GM12892 (cell line): Measurements from ENCODE around the gene HIVEP3.

Experiments
- DNase-seq: peaks from one replicate; pipeline ENCODE4 v3.0.0; 2011; ENCODE audit not compliant: insufficient read length
- FAIRE-seq: peaks from 2 replicates; lab custom pipeline; 2011; peaks lifted over from hg19 to GRCh38; lab: Jason Lieb, UNC
- POLR2A ChIP-seq: IDR thresholded peaks from 2 replicates; pipeline ENCODE4 v1.6.1; 2011; ENCODE audit warnings: low read depth, low read length, control low read depth
- POLR2AphosphoS5 ChIP-seq: IDR thresholded peaks from 2 replicates; pipeline ENCODE4 v1.6.1; 2011; ENCODE audit warnings: low read depth, low read length, control low read depth
- TAF1 ChIP-seq: IDR thresholded peaks from 2 replicates; pipeline ENCODE4 v1.6.1; 2011; ENCODE audit warnings: low read depth, mild to moderate bottlenecking, control low read depth, low read length, borderline replicate concordance

Gene HIVEP3

GRCh38 chr1:41581216-41582003 is 337.3 kb downstream of the HIVEP3 start:
- DNase-seq (no peak), FAIRE-seq (no peak)
- TF ChIP-seq TAF1: no peak
- no peak for TF ChIP-seq POLR2AphosphoS5
- TF ChIP-seq POLR2A: no peak

DNA sequence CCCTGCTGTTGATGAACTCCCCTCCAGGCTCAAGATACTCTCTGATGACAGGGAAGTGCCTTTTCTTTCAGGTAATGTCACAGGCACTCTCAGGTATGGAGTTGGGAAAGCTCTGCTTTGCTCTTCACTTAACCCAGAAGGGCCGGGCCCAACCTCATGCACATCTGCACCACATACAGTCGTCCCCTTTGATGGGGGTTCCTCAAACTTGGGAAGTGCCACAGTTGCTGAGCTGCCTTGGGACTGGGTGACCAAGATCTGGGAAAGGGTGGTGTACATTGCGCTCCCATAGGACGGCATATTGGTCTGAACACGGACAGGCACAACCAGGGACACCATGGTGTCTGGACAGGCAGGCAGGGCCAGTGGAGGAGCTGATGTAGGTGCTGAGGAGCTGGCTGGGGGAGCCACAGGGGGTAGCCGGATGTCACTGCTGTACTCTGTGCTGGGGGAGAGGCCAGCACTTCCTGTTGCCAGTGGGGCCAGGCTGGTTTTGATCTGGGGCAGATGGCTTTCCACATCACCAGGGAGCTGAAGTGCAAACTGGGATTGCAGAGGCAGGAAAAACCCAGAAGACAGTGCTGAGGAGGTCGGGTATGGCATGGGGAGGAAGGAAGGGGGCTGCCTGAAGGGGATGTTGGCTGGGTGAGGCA is 338.1 kb downstream of the HIVEP3 start:
- FAIRE-seq: no peak
- DNase-seq: no peak
- no peak for TF ChIP-seq POLR2A
- no peak for TF ChIP-seq POLR2AphosphoS5
- TF ChIP-seq TAF1: no peak

DNA sequence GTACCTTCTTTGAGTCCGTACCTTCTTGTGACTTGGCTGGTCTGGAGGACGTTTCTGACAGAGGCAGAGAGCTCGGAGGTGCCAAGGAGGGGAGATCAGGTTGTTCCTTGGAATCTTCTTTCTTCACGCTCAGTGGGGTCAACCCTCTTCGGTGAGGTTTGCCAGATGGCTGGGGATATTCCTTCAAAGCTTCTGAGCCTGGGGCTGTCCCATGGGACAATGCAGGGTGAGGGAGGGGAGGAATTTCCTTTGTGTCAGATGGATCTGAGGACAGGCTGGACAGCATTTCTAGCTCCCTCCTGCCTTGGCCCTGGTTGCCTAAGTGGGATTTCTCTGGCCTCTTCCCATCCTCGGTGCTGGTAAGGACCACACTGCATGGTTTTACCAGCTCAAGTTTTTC is 338.7 kb downstream of the HIVEP3 start:
- TF ChIP-seq POLR2A: no peak
- TF ChIP-seq POLR2AphosphoS5: no peak
- no peak for TF ChIP-seq TAF1
- FAIRE-seq (no peak), DNase-seq (no peak)

DNA sequence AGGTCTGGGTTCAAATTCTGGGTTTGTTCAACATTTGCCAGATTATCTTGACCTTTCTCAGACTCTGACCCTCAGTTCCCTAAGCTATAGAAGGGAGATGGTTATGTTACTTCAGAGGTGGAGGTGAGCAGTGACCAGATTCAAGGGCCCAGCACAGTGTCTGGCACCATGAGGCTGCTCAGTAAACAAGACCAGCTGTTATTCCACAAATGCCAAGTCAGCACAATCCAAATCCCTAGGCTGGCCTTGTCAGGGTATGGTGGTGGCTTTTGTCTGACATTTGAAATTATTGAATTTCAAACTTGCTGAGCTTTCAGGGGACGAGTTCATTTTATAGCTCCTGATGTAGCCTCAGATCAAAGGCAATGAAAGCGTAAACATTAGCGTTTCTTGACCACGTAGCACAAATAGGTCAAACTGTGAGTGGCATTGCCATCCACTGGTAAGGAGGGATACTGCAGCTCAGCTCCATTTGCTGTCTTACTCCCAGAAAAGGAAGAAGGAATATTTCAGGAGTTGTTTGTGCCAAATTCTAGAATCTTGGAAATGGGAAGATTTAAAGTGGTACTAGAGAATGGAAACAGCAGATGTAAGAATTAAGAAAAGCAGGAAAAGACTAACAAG is 339.9 kb downstream of the HIVEP3 start:
- DNase-seq (no peak), FAIRE-seq (no peak)
- no peak for TF ChIP-seq POLR2AphosphoS5
- no peak for TF ChIP-seq TAF1
- no peak for TF ChIP-seq POLR2A

DNA sequence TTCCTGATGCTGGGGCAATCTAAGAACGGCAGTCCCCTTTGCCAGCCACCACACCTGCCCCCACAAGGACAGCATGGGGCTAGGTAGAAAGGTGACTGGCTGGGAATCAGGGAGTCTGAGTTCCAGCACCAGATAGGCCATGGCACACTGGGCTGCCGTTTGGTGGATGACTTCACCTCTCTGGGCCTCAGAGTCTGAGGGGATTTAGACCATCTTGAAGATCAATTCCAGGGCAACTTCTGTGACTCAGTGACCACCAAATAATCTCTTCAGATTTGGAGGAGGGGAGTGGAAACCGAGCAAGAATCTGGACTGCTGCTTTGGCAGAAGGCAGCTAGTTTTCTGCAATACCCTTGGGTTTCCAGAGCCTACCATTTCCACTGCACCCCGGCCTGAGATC is 342.1 kb downstream of the HIVEP3 start:
- no peak for DNase-seq
- no peak for TF ChIP-seq POLR2AphosphoS5
- TF ChIP-seq TAF1: no peak
- no peak for FAIRE-seq

GRCh38 chr1:41576206-41576605 is 342.5 kb downstream of the HIVEP3 start:
- no peak for TF ChIP-seq POLR2A
- no peak for TF ChIP-seq POLR2AphosphoS5
- no peak for TF ChIP-seq TAF1
- DNase-seq (no peak), FAIRE-seq (no peak)

- FAIRE-seq: peak; percentile 42
These were observed 343.9 kb downstream of the HIVEP3 start for GRCh38 chr1:41574842-41575241.

DNA sequence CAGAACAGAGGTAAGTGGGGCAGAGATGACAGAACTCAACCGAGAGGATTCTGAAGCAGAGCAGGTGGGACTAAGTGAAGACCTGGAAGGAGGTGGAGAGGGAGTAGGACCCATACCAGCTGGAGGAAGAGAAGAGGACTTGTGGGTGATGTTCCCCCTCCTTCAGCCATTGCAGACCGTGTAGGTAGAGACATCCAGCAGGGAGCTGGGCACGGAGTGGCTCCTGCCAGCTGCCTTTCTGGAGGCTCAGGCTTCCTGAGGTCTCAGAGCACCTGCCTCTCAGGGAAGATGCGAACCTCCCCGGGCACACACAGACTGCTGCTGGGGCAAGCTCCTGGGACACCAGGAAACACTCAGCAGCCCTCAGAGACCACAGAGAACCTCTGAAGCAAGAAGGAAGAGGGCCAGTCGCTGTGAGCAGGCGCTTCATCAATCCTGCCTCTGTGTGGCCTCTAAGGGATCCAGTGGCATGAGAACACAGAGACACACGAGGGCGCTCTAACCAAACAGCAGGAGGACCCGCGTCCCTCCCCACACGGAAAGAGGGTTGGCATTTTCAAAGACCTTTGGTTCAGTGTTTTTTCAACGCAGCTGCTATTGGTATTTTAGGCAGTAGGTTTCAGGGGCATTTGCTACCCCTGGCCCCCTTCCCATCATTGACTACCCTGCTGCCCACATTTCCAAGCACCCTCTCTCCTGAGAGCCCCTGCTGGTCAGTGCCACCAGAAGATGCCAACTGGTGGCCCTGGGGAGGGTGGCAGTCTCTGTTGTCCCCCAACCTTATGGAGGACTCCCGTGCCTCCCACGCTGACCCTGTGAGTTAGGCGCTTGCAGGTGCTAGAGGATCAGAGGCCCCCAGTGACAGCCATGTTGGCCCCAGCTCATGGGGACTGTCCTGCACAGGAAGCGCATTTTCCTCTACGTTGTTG is 344.7 kb downstream of the HIVEP3 start:
- DNase-seq (peak; percentile 66), FAIRE-seq (peak; percentile 95)
- TF ChIP-seq POLR2AphosphoS5: no peak
- TF ChIP-seq POLR2A: no peak

More at GRCh38 chr1:41574842-41575241, 343.9 kb downstream of the HIVEP3 start:
- DNase-seq: no peak
- TF ChIP-seq TAF1 (no peak), POLR2A (no peak), POLR2AphosphoS5 (no peak)

DNA sequence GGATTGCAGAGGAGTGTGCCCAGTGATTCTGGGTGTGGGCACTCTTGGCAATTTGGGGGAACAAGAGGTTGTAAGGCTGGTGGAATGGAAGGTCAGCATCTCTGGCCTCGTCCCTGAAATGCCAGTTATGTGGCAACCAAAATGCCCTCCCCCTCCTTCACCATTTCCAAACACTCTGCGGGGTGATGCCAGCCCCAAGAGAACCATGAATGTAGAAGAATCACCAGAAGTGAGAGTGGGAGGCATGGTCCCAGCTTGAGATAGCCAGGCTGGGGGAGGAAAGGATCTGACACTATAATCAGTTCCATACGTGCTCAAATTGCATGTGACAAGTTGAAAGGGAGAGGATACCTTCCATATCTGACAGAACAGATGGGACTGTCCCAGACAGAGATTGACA is 345.5 kb downstream of the HIVEP3 start:
- no peak for TF ChIP-seq POLR2AphosphoS5
- TF ChIP-seq TAF1: no peak
- TF ChIP-seq POLR2A: no peak
- FAIRE-seq: no peak

GRCh38 chr1:41572224-41572623 is 346.5 kb downstream of the HIVEP3 start:
- FAIRE-seq (no peak), DNase-seq (no peak)
- TF ChIP-seq TAF1 (no peak), POLR2AphosphoS5 (no peak), POLR2A (no peak)

More for the DNA sequence above, 345.5 kb downstream of the HIVEP3 start:
- no peak for DNase-seq

GRCh38 chr1:41571041-41571440 is 347.7 kb downstream of the HIVEP3 start:
- DNase-seq (no peak), FAIRE-seq (no peak)
- TF ChIP-seq POLR2A (no peak), POLR2AphosphoS5 (no peak), TAF1 (no peak)
